HCT116 (cell line): ENCODE data around the gene CHST11. TPM values are rescaled to one million over a fixed set of nuclear protein-coding genes. Genes with fewer than 3 reads are reported as not detected.

Experiments
- ATAC-seq: fragments of 200-7000 bp; cut with Tn5 transposase; 2 replicates; pipeline ENCODE4 v1.9.1; 2020; ENCODE audit warnings: mild to moderate bottlenecking, moderate library complexity
- BruUV-seq: library from RNA; stranded (reverse); fragments of 400-500 nt; replicated peaks from 2 replicates; lab custom pipeline; 2021; lab: Mats Ljungman, UMichigan
- CTCF ChIA-PET: fragments of 300-600 bp; sonication (Branson Sonifier 250); formaldehyde crosslinking; loops from one replicate; lab custom pipeline; 2021; ENCODE audit warnings: antibody characterized with exemption; lab: Charles Lee
- POLR2A ChIA-PET: fragments of 300-600, 350-600 bp; sonication (Branson Sonifier 250); formaldehyde crosslinking; loops from one replicate; lab custom pipeline; 2021; ENCODE audit warnings: antibody characterized with exemption; lab: Charles Lee
- RAD21 ChIA-PET, 2 experiments: fragments of 300-600 bp; sonication (Branson Sonifier 250); formaldehyde crosslinking; loops; one replicate each; lab custom pipeline; 2023; ENCODE audit warnings: low total read pairs in 2 of 2; ENCODE audit not compliant: uncharacterized antibody in 2 of 2, unreplicated experiment in 2 of 2, low non-redundant PET in 1 of 2; lab: Charles Lee
- DNase-seq: peaks from one replicate; pipeline ENCODE4 v3.0.0-alpha.2; 2010; ENCODE audit warnings: low read depth, low spot score
- H2AFZ ChIP-seq: fragments of 200-600 bp; shearing (Covaris generic), sonication (generic); 2 replicates; pipeline ENCODE4 v1.6.1; 2017; ENCODE audit warnings: low read depth, mixed run types, mixed read lengths, antibody characterized with exemption, low read length; ENCODE audit not compliant: poor library complexity, severe bottlenecking
- H3K27ac ChIP-seq: 2 replicates; pipeline ENCODE4 v1.5.1; 2012; ENCODE audit warnings: low read depth, low read length
- H3K27me3 ChIP-seq: fragments of 200-600 bp; sonication (generic); 2 replicates; pipeline ENCODE4 v1.6.1; 2016; ENCODE audit warnings: mixed run types, low read length, mixed read lengths; ENCODE audit not compliant: insufficient read depth
- H3K36me3 ChIP-seq, 2 experiments: fragments of 200-500 bp in 1 of 2; fragments of 200-600 bp in 1 of 2; sonication (Bioruptor generic) in 1 of 2; sonication (generic) in 1 of 2; 2 replicates each; pipeline versions ENCODE4 v1.5.1 to v1.6.1; 2014 to 2016; ENCODE audit warnings: low read length in 2 of 2, inconsistent platforms in 1 of 2, mixed read lengths in 1 of 2, mixed run types in 1 of 2; ENCODE audit not compliant: insufficient read depth in 2 of 2, control insufficient read depth in 1 of 2
- H3K4me1 ChIP-seq, 2 experiments: fragments of 200-600 bp in 1 of 2; sonication (generic) in 1 of 2; 2 replicates each; pipeline versions ENCODE4 v1.5.1 to v1.6.1; 2012 to 2017; ENCODE audit warnings: low read length in 2 of 2, inconsistent platforms in 1 of 2, mild to moderate bottlenecking in 1 of 2, mixed read lengths in 1 of 2, mixed run types in 1 of 2, moderate library complexity in 1 of 2; ENCODE audit not compliant: insufficient read depth in 2 of 2, control insufficient read depth in 1 of 2
- H3K4me2 ChIP-seq: fragments of 200-600 bp; sonication (generic); 2 replicates; pipeline ENCODE4 v1.6.1; 2017; ENCODE audit warnings: mixed run types, low read length, mixed read lengths
- H3K4me3 ChIP-seq, 2 experiments: fragments of 200-600 bp in 1 of 2; sonication (generic) in 1 of 2; replicated peaks in 1 of 2; 2 replicates each; pipeline ENCODE4 v1.5.1; 2011 to 2016; ENCODE audit warnings: low read length in 2 of 2, control low read depth in 1 of 2, low read depth in 1 of 2, mild to moderate bottlenecking in 1 of 2, mixed read lengths in 1 of 2, mixed run types in 1 of 2
- H3K79me2 ChIP-seq: fragments of 200-600 bp; sonication (generic); 2 replicates; pipeline ENCODE4 v1.6.1; 2017; ENCODE audit warnings: mild to moderate bottlenecking, mixed run types, low read length, moderate library complexity, mixed read lengths; ENCODE audit not compliant: insufficient read depth
- H3K9ac ChIP-seq: fragments of 200-600 bp; sonication (generic); 2 replicates; pipeline ENCODE4 v1.6.1; 2016; ENCODE audit warnings: low read length, mixed read lengths
- H3K9me2 ChIP-seq: fragments of 200-600 bp; sonication (generic), shearing (Covaris generic); 2 replicates; pipeline ENCODE4 v1.6.1; 2017; ENCODE audit warnings: mixed run types, mild to moderate bottlenecking, moderate library complexity; ENCODE audit not compliant: insufficient read depth
- H3K9me3 ChIP-seq, 2 experiments: fragments of 200-500 bp in 1 of 2; fragments of 200-600 bp in 1 of 2; sonication (Bioruptor generic) in 1 of 2; sonication (generic) in 1 of 2; 2 replicates each; pipeline ENCODE4 v1.6.1; 2014 to 2017; ENCODE audit warnings: low read length in 2 of 2, mixed read lengths in 2 of 2, inconsistent platforms in 1 of 2, low read depth in 1 of 2, mild to moderate bottlenecking in 1 of 2, mixed run types in 1 of 2, moderate library complexity in 1 of 2; ENCODE audit not compliant: control insufficient read depth in 1 of 2, insufficient read depth in 1 of 2
- H4K20me1 ChIP-seq: fragments of 200-600 bp; sonication (generic), shearing (Covaris generic); 2 replicates; pipeline ENCODE4 v1.6.1; 2017; ENCODE audit warnings: mixed run types, mild to moderate bottlenecking, moderate library complexity; ENCODE audit not compliant: insufficient read depth
- CBX3 ChIP-seq: IDR thresholded peaks from 2 replicates; pipeline ENCODE4 v1.6.1; 2012; ENCODE audit warnings: low read depth
- ELF1 ChIP-seq: IDR thresholded peaks from 2 replicates; pipeline ENCODE4 v1.6.1; 2012; ENCODE audit warnings: low read depth, borderline replicate concordance
- EZH2 ChIP-seq: fragments of 200-600 bp; sonication (generic); IDR thresholded peaks from 2 replicates; pipeline ENCODE4 v1.6.1; 2017; ENCODE audit warnings: antibody characterized with exemption, mixed run types
- FOSL1 ChIP-seq: IDR thresholded peaks from 2 replicates; pipeline ENCODE4 v1.6.1; 2012; ENCODE audit warnings: low read depth
- POLR2A ChIP-seq: IDR thresholded peaks from 2 replicates; pipeline ENCODE4 v1.7.0; 2011; ENCODE audit warnings: borderline replicate concordance; ENCODE audit not compliant: insufficient read depth, insufficient read length; ENCODE audit errors: extremely low read depth
- SIN3A ChIP-seq: IDR thresholded peaks from 2 replicates; pipeline ENCODE4 v1.6.1; 2012; ENCODE audit warnings: low read depth
- YY1 ChIP-seq: IDR thresholded peaks from 2 replicates; pipeline ENCODE4 v1.6.1; 2011; ENCODE audit warnings: low read length, low read depth, moderate library complexity, mild to moderate bottlenecking; ENCODE audit not compliant: insufficient replicate concordance; ENCODE audit errors: extremely low read depth
- ZBTB33 ChIP-seq: IDR thresholded peaks from 2 replicates; pipeline ENCODE4 v1.6.1; 2011; ENCODE audit warnings: mild to moderate bottlenecking, low read length, moderate library complexity; ENCODE audit not compliant: insufficient replicate concordance; ENCODE audit errors: extremely low read depth
- intact Hi-C: fragments of 100-400 bp; cut with micrococcal nuclease; formaldehyde crosslinking; loops from 2 replicates; pipeline ENCODE4 v1.10.0; 2022
- total RNA-seq: library from RNA; stranded (reverse); gene quantifications from one replicate; pipeline ENCODE4 v1.2.1, GENCODE V29; 2021; ENCODE audit not compliant: unreplicated experiment

The CHST11 gene
- total RNA-seq, 1 experiment from 2014 or later = 10.1 TPM

GRCh38 chr12:104623883-104624282 is 167.1 kb downstream of the CHST11 start:
- no peak overlapping the region for H3K4me3 ChIP-seq
- H3K36me3 ChIP-seq = no peaks in the 10 kb centered on the region
- ChIA-PET POLR2A (no interaction called here), RAD21 (no interaction called here), CTCF (no interaction called here)
- DNase-seq (no peak), ATAC-seq (no peak)
- no peak overlapping the region for H3K27ac ChIP-seq
- H4K20me1 ChIP-seq = no peaks in the 10 kb centered on the region
- no peak overlapping the region for H3K4me2 ChIP-seq
- intact Hi-C loops = no loop called here
- no peaks in the 10 kb centered on the region for H3K27me3 ChIP-seq
- TF ChIP-seq ELF1 (no peak), SIN3A (no peak), CBX3 (no peak), EZH2 (no peak), FOSL1 (no peak), YY1 (no peak), POLR2A (no peak)
- no peak overlapping the region for H2AFZ ChIP-seq
- H3K79me2 ChIP-seq = no peaks in the 10 kb centered on the region
- no peak overlapping the region for H3K9ac ChIP-seq
- BruUV-seq = no TSS peak
- no peaks in the 10 kb centered on the region for H3K9me3 ChIP-seq
- no peaks in the 10 kb centered on the region for H3K4me1 ChIP-seq
- H3K9me2 ChIP-seq = no peaks in the 10 kb centered on the region

- H2AFZ ChIP-seq = no peak overlapping the region
- H3K4me2 ChIP-seq = no peak overlapping the region
- ChIA-PET POLR2A (no interaction called here), RAD21 (no interaction called here), CTCF (no interaction called here)
- H3K27ac ChIP-seq = no peak overlapping the region
- H4K20me1 ChIP-seq = no peaks in the 10 kb centered on the region
- H3K4me1 ChIP-seq = no peaks in the 10 kb centered on the region
- no peaks in the 10 kb centered on the region for H3K9me3 ChIP-seq
- H3K79me2 ChIP-seq = no peaks in the 10 kb centered on the region
- H3K4me3 ChIP-seq = no peak overlapping the region
- H3K9me2 ChIP-seq = no peaks in the 10 kb centered on the region
- intact Hi-C loops = no loop called here
- H3K36me3 ChIP-seq = no peaks in the 10 kb centered on the region
- no peak for ATAC-seq
- BruUV-seq = no TSS peak
- no peak for DNase-seq
- H3K27me3 ChIP-seq = no peaks in the 10 kb centered on the region
- no peak for TF ChIP-seq ZBTB33
- TF ChIP-seq, all 23 proteins: peak for 0
- H3K9ac ChIP-seq = no peak overlapping the region
Observed at GRCh38 chr12:104624529-104624928, 167.8 kb downstream of the CHST11 start.
